Hepatocyte (in vitro differentiated cells): ENCODE data around the gene PRSS36.

ENCODE experiments used
- EZH2 ChIP-seq: fragments of 200-600 bp; sonication (generic); IDR thresholded peaks from 2 replicates; pipeline ENCODE4 v1.6.1; 2016; ENCODE audit warnings: antibody characterized with exemption, mild to moderate bottlenecking, borderline replicate concordance
- TF ChIP-seq, protein P1 (sequence below): fragments of 200-600 bp; sonication (generic); IDR thresholded peaks from 2 replicates; pipeline ENCODE4 v1.5.1; 2016; ENCODE audit warnings: antibody characterized with exemption, mild to moderate bottlenecking; ENCODE audit not compliant: poor library complexity

DNA sequence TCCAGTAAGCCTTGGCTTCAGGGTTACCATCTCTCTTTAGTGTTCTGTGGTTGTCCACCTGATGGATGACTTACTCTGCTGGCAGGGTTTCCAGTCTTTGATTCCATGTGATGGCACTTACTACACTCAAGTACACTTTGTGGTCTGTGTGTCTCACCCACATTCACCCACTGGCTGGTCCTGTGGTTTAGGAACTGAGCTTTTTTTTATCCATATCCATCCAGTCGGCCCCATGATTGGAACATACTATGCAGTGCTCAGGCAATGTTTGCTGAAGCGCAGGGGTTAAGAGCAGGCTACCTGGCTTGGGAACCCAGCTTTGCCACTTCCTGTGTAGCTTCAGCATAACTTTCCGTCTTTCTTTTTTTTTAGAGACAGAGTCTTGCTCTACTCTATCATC lies 27.3 kb upstream of the PRSS36 start:
- TF ChIP-seq, protein P1, sequence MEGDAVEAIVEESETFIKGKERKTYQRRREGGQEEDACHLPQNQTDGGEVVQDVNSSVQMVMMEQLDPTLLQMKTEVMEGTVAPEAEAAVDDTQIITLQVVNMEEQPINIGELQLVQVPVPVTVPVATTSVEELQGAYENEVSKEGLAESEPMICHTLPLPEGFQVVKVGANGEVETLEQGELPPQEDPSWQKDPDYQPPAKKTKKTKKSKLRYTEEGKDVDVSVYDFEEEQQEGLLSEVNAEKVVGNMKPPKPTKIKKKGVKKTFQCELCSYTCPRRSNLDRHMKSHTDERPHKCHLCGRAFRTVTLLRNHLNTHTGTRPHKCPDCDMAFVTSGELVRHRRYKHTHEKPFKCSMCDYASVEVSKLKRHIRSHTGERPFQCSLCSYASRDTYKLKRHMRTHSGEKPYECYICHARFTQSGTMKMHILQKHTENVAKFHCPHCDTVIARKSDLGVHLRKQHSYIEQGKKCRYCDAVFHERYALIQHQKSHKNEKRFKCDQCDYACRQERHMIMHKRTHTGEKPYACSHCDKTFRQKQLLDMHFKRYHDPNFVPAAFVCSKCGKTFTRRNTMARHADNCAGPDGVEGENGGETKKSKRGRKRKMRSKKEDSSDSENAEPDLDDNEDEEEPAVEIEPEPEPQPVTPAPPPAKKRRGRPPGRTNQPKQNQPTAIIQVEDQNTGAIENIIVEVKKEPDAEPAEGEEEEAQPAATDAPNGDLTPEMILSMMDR, result no peak
- TF ChIP-seq EZH2, result no peak
